GM15510 (cell line): ENCODE data around the gene ENDOV.

Experiments used
- POLR2A ChIP-seq: IDR thresholded peaks from 3 replicates; pipeline ENCODE4 v1.6.1; 2011; ENCODE audit warnings: borderline replicate concordance; ENCODE audit not compliant: insufficient read length; ENCODE audit errors: extremely low read depth

The ENDOV gene

DNA sequence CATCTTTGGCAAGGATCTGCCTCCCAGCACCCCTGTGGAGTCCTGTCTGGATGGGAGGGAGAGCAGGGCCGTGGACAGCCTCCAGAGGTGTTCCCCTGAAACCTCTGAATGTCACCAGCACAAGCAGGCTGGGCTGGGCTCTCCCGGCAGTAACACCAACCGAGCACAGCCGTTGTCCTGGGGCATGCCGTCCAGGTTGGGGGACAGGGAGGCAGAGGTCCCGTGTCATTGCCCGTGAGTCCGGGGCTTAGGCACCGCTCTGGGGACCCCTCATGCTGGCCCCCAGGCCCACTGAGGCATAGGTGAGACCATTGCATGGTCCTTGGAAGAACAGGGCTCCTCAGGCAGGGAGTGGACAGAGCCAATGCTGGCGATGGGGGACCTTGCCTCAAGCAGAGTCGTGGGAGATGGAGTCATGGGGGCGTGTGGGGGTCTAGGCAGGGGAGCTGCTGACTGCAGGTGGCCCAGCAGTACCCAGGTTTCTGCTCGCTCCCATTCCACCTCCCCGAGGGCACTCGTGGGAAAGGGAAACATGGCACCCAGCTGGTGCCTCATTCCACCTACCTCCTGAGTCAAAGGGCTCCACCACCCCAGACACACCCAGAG lies 17.5 kb downstream of the ENDOV start:
- no peak for TF ChIP-seq POLR2A

GRCh38 chr17:80432961-80433550 lies 18.1 kb downstream of the ENDOV start:
- TF ChIP-seq POLR2A = no peak

DNA sequence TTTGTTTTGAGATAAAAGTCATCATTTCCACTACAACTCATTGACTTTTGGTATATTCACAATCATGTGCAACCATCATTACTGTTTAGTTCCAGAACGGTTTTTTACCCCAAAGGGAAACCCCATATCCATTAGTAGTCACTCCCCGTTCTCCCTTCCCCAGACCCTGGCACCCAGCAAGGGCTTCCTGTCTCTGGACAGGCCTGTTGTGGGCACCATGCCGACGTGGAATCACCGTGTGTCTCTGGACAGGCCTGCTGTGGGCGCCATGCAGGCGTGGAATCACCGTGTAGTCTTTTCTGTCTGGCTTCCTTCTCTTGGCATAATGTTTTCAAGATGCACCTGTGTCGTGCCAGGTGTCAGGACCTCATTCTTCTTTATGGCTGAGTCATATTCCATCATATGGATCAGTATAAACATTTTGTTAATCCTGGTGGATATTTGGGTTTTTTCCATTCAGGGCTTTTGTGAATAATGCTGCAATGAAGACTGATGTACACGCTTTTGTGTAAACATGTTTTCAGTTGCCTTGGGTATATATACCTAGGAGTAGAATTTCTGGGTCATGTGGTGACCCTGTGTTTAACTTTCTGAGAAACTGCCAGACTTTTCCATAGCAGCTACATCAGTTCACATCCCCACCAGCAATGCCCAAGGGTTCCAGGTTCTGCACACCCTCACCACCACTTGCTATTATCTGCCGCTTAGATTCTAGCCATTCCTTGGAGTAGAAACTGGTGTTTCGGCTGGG lies 19.1 kb downstream of the ENDOV start:
- TF ChIP-seq POLR2A = no peak

- no peak for TF ChIP-seq POLR2A
These were observed 22.6 kb downstream of the ENDOV start for GRCh38 chr17:80437532-80437931.

GRCh38 chr17:80438806-80439205 lies 23.8 kb downstream of the ENDOV start:
- no peak for TF ChIP-seq POLR2A

GRCh38 chr17:80439499-80439898 lies 24.5 kb downstream of the ENDOV start:
- TF ChIP-seq POLR2A = no peak

GRCh38 chr17:80441133-80441578 lies 26.2 kb downstream of the ENDOV start:
- no peak for TF ChIP-seq POLR2A

- TF ChIP-seq POLR2A = no peak
These were observed 26.8 kb downstream of the ENDOV start for GRCh38 chr17:80441598-80442322.

GRCh38 chr17:80442323-80442659 lies 27.3 kb downstream of the ENDOV start:
- no peak for TF ChIP-seq POLR2A

DNA sequence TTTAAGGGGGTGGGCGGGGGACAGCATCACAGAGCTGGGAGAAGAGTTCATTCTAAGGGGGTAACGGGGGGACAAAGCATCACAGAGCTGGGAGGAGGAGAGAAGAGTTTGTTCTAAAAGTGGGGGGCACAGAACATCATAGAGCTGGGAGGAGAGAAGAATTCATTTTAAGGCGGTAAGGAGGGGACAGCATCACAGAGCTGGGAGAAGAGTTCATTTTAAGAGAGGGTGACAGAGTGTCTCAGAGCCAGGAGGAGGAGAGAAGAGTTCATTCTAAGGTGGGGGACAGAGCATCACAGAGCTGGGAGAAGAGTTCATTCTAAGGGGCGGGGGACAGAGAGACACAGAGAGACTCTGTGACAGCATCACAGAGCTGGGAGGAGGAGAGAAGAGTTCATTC lies 27.8 kb downstream of the ENDOV start:
- TF ChIP-seq POLR2A = no peak

- TF ChIP-seq POLR2A = no peak
These were observed 28.5 kb downstream of the ENDOV start for GRCh38 chr17:80443498-80443897.

GRCh38 chr17:80443916-80444643 lies 29.1 kb downstream of the ENDOV start:
- TF ChIP-seq POLR2A = no peak

GRCh38 chr17:80444644-80444979 lies 29.6 kb downstream of the ENDOV start:
- TF ChIP-seq POLR2A = no peak

DNA sequence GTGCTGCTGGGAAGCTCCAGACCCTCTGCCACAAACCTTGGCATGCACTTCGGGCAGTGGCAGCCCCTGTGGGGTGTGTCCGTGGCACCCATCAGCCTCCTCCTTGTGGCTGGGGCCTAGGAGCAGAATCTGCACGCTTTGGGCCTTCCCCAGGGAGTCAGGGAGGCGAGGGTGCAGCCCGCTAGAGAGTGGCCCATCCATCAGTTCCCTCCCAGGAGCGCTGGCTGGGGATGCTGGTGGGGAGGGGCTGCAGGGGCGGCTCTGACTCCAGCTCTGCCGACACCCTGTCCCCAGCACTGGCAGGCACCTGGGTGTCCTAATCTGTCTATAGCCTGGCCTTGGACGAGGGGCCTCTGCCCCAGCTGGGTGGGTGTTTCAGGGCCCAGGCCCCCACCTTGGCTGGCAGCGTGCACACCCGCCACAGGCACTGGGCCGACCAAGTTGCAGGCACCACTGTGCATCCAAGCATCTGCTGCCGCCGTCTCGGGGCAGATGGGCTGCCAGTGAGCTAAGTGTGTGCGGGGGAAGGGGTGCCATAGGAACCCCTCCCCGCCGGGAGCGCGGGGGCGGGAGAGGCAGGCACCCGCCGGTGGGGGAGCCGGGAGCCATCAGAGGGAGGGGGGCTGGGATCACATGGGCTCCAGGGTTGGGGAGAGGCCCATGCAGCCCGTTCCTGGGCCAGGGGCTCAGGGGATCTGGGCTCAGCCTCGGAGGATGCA lies 30.2 kb downstream of the ENDOV start:
- TF ChIP-seq POLR2A = no peak
